HG03558 (cell line): ENCODE measurements around the gene ZNF326.
"Not testable (repeated sequence)": the region's sequence is repeated elsewhere in the genome, so short reads cannot be mapped to it uniquely, and the experiment has no call there.

Source experiments
- ATAC-seq: cut with Tn5 transposase; IDR thresholded peaks from one replicate; pipeline ENCODE4 v1.9.1; 2021; ENCODE audit warnings: moderate number of reproducible peaks; ENCODE audit not compliant: unreplicated experiment; ENCODE audit errors: extremely low read depth

The ZNF326 gene

GRCh38 chr1:89965193-89965768 is 29.6 kb upstream of the ZNF326 start:
- no peak for ATAC-seq

GRCh38 chr1:89966656-89967055 is 28.3 kb upstream of the ZNF326 start:
- ATAC-seq = no peak

GRCh38 chr1:89971600-89971999 is 23.3 kb upstream of the ZNF326 start:
- peak; percentile 61 for ATAC-seq

- no peak for ATAC-seq
Observed at GRCh38 chr1:89972024-89972423, 22.9 kb upstream of the ZNF326 start.

- ATAC-seq = no peak
Observed at GRCh38 chr1:89973471-89974127, 21.3 kb upstream of the ZNF326 start.

- ATAC-seq = no peak
Observed at GRCh38 chr1:89974256-89974655, 20.7 kb upstream of the ZNF326 start.

GRCh38 chr1:89974696-89975470 is 20.0 kb upstream of the ZNF326 start:
- ATAC-seq = no peak

- no peak for ATAC-seq
Observed at GRCh38 chr1:89975540-89976125, 19.3 kb upstream of the ZNF326 start.

GRCh38 chr1:89978755-89979154 is 16.2 kb upstream of the ZNF326 start:
- ATAC-seq = no peak

- ATAC-seq = no peak
Observed at GRCh38 chr1:89980605-89981004, 14.3 kb upstream of the ZNF326 start.

- ATAC-seq = not testable (repeated sequence)
Observed at GRCh38 chr1:89982846-89983245, 12.1 kb upstream of the ZNF326 start.

GRCh38 chr1:89984564-89985116 is 10.3 kb upstream of the ZNF326 start:
- not testable (repeated sequence) for ATAC-seq

- no peak for ATAC-seq
Observed at GRCh38 chr1:89986020-89986419, 8.9 kb upstream of the ZNF326 start.

GRCh38 chr1:89987159-89987819 is 7.6 kb upstream of the ZNF326 start:
- ATAC-seq = peak; percentile 76

GRCh38 chr1:89989099-89989498 is 5.8 kb upstream of the ZNF326 start:
- no peak for ATAC-seq

- ATAC-seq = no peak
Observed at GRCh38 chr1:89989799-89990198, 5.1 kb upstream of the ZNF326 start.

GRCh38 chr1:89990976-89991831 is 3.7 kb upstream of the ZNF326 start:
- no peak for ATAC-seq

GRCh38 chr1:89993541-89993940 is 1.4 kb upstream of the ZNF326 start:
- no peak for ATAC-seq

GRCh38 chr1:89994231-89994804 is 592 bp upstream of the ZNF326 start:
- no peak for ATAC-seq
